Sigmoid colon (tissue), 4 donors: Measurements from ENCODE around the gene TSC2.
"Not testable (repeated sequence)": the region's sequence is repeated elsewhere in the genome, so short reads cannot be mapped to it uniquely, and the experiment has no call there.

Experiments
- EP300 ChIP-seq, 4 donors: sonication (generic); formaldehyde crosslinking; IDR thresholded peaks; one replicate each; pipeline ENCODE4 v1.6.1; 2017; ENCODE audit warnings: antibody characterized with exemption in 4 of 4
- POLR2A ChIP-seq, 2 donors: fragments of 450-650 bp; IDR thresholded peaks; one replicate each; pipeline ENCODE4 v1.6.1; 2016; ENCODE audit warnings: antibody characterized with exemption in 2 of 2, mild to moderate bottlenecking in 2 of 2, moderate library complexity in 2 of 2
- POLR2AphosphoS5 ChIP-seq, 4 donors: sonication (generic); formaldehyde crosslinking; IDR thresholded peaks; one replicate each; pipeline ENCODE4 v1.6.1; 2017; ENCODE audit warnings: antibody characterized with exemption in 4 of 4
- TF ChIP-seq, protein P1 (sequence below), 4 experiments: fragments of 450-650 bp in 3 of 4; fragments of 200-600 bp in 1 of 4; IDR thresholded peaks; one replicate each; pipeline ENCODE4 v1.5.1; 2016 to 2019; ENCODE audit warnings: antibody characterized with exemption in 4 of 4, mild to moderate bottlenecking in 3 of 4, moderate library complexity in 2 of 4

DNA sequence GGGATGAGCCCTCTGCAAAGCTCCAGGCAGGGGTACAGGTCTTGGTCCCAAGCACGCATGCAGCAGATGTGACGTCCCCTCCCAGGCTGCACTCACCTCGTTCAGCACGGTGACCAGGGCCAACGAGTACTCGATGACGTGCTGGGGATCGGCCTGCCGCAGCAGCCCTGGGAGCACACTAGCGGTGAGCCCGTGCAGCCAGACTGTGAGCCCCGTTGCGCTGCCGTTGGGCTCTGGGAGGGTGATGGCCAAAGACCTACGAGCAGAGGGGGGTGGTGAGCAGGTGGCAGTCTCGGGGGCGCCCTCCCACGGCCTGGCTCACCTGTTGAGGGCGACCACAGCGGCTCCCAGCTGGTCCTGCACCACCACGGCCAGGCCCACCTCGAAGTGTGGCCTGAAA, 58.0 kb downstream of the TSC2 start:
- TF ChIP-seq, protein P1, sequence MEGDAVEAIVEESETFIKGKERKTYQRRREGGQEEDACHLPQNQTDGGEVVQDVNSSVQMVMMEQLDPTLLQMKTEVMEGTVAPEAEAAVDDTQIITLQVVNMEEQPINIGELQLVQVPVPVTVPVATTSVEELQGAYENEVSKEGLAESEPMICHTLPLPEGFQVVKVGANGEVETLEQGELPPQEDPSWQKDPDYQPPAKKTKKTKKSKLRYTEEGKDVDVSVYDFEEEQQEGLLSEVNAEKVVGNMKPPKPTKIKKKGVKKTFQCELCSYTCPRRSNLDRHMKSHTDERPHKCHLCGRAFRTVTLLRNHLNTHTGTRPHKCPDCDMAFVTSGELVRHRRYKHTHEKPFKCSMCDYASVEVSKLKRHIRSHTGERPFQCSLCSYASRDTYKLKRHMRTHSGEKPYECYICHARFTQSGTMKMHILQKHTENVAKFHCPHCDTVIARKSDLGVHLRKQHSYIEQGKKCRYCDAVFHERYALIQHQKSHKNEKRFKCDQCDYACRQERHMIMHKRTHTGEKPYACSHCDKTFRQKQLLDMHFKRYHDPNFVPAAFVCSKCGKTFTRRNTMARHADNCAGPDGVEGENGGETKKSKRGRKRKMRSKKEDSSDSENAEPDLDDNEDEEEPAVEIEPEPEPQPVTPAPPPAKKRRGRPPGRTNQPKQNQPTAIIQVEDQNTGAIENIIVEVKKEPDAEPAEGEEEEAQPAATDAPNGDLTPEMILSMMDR (IDR thresholded peaks at IDR 0.05) = not testable (repeated sequence)
- TF ChIP-seq POLR2AphosphoS5, POLR2A, EP300 (IDR thresholded peaks at IDR 0.05): not testable (repeated sequence)
